Stimulated activated CD8-positive, alpha-beta memory T cell treated with anti-CD3 and anti-CD28 coated beads, Interleukin-12 subunit alpha, Interleukin-12 subunit beta, amount 100 ng/mL, for 4 hours (primary cell): ENCODE measurements around the gene STAT6.

Experiments
- DNase-seq: peaks from one replicate; pipeline ENCODE4 v3.0.0-alpha.2; 2020; ENCODE audit warnings: low read depth

Gene STAT6

DNA sequence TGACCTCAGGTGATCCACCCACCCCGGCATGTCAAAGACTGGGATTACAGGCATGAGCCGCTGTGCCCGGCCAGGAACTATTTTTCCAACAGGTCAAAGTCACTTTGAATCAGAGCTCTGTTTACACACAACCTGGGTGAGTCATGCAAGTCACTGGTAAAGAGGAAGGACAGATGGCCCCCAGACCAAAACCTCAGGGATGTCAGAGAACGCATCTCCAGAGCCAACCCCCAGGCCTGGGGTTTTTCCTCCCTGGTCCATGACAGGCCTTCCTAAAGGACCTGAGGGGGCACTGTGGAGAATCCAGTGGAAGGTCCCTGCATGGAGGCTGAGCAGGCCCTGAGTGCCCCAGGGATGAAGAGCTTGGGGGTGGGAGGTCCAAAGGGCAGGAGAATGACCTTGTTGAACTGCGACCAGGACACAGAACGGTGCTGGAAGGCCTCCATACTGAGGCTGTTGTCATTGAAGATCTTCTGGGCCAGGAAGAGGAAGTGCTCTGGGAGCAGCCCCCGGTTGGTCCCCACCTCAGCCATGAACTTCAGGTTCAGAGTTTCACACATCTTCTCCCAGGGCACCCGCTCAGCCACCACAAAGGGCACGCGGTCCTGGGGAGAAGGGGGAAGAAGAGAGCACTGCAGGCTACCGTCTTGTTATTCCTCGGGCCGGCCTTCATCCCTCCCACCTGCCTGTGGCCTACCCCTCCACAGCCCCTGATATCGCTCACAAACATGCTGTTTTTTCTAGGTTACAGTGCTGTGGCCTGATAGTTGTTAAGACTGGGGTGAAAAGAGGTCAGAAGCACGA is 9.1 kb downstream of the STAT6 start:
- no peak for DNase-seq

- no peak for DNase-seq
Measured at GRCh38 chr12:57099766-57100165, 11.4 kb downstream of the STAT6 start.

DNA sequence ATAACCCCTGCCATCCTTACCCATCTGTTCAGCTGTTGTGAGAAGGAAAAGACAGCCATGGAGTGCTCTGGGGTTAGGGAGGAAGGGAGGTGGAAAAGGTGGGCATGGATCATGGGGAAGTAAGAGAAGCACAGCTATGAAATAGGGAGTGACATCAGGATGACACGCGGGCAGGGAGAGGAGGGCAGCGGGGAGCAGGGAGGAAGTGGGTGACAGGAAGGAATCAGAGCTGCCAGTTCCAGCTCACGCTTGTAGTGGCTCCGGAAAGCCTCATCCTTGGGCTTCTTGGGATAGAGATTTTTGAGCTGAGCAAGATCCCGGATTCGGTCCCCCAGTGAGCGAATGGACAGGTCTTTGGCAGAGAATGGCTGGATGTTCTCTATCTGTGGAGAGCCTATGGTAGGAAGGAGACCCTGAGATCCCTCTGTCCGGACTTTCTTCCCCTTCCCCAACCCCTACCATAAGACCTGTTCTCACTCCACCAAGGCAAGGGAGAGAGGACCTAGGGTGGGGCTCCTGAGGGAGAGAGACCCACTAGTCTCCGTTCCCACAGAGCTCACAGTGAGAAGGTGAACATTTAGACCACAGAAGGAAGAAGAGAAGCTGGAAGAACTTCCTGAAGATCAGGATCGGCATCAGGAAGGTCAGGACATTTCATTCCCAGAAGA is 12.0 kb downstream of the STAT6 start:
- DNase-seq, result no peak

GRCh38 chr12:57098546-57098945 is 12.6 kb downstream of the STAT6 start:
- DNase-seq, result no peak

DNA sequence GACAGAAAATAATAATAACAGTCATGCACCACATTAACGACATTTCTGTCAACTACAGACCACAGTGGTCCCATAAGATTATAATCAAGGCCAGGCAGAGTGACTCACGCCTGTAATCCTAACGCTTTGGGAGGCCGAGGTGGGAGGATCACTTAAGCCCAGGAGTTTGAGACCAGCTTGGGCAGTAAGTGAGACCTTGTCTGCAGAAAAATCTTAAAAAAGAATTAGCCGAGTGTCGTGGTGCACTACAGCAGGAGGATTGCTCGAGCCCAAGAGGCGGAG is 13.7 kb downstream of the STAT6 start:
- no peak for DNase-seq

DNA sequence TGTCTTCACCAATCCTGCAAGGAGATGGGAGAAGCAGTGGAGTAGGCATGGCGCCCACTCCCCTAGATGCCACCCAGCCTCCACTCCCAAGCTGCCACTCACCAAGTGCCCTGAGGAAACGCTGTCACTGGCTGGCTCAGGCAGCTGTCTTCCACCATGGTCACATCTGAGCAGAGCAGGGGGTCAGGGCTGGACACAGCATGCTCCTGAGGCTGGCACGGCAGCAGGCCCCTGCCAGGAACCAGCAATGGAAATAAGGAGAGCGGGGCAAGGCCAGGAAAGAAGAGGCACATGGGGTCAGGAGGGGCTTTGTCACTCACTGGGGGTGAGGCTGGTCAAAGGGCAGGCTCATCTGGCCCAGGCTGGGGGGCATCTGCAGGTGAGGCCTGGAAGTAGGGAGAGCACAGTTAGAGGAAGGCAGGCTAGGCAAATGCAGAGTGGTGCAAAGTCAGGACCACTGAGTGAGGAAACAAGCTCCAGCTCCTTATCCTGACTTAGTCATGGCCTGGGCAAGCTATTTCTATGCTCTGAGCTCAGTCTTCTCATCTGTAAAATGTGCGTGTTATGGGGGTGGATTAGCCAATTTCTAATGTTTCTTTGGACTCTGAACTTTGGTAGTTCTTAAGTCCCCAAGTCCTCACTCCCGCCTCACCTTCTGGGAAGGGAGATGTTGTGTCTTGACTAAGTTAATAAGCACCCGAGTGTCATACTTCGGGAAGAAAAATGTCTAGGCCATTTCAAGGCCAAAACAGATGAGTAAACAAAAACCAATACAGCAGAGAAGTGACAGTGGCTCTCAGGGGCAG is 14.2 kb downstream of the STAT6 start:
- no peak for DNase-seq

- DNase-seq, result no peak
Measured at GRCh38 chr12:57096099-57096572, 15.0 kb downstream of the STAT6 start.

DNA sequence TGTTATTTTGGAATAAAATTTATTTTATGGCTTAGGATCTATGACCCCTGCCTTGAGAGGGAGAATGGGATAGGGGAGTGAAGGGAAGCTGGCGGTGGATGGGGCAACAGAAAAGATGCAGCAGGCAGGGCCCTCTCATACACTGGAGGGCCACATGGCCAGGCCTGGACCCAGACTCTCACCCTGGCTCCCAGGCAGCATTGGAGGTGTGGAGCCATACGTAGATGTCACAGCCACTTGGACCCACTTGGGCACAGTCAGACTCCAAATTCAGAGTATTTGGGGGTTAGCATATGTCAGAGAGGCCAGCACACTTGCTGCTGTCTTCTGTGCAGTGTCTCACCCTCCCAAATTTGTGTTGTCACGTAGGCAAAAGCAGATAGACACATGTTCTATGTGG is 15.7 kb downstream of the STAT6 start:
- DNase-seq, result no peak

- DNase-seq, result no peak
Measured at GRCh38 chr12:57094208-57095160, 16.7 kb downstream of the STAT6 start.

DNA sequence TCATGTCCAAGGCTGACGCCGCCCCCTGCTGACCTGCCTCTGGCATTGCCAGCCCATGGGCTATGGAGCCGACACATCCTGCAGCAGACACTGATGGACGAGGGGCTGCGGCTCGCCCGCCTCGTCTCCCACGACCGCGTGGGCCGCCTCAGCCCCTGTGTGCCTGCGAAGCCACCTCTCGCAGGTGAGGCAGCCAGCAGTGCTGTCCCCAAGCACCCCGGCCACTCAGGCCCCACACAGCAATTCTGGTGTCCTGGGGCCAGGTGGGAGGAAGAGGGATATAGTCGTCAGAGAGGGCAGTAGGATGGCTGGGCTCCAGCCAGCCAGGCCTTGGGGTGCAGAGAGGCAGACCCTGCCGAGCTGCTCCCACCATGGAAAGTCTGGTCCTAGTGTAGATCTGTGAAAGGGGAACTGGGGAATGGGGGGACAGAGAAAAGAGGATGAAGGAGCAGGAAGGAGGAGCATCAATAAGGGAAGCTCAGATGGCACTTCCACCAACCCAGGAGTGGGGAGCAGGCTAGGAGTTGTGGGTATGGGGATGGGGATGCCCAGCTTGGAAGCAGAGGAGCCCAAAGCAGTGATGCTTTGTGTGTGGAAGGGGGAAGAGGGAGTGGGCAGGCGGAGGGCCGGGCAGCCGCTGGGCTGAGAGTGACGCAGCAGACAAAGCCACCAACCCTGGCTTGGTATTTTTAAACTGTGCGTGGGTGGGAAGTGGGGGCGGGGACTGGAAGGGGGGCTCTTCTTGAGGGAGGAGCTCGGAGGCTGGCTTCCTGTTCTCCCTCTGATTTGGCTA is 17.6 kb downstream of the STAT6 start:
- DNase-seq, result peak; percentile 71

- DNase-seq, result no peak
Measured at GRCh38 chr12:57092876-57093414, 18.2 kb downstream of the STAT6 start.

GRCh38 chr12:57092529-57092862 is 18.7 kb downstream of the STAT6 start:
- no peak for DNase-seq

DNA sequence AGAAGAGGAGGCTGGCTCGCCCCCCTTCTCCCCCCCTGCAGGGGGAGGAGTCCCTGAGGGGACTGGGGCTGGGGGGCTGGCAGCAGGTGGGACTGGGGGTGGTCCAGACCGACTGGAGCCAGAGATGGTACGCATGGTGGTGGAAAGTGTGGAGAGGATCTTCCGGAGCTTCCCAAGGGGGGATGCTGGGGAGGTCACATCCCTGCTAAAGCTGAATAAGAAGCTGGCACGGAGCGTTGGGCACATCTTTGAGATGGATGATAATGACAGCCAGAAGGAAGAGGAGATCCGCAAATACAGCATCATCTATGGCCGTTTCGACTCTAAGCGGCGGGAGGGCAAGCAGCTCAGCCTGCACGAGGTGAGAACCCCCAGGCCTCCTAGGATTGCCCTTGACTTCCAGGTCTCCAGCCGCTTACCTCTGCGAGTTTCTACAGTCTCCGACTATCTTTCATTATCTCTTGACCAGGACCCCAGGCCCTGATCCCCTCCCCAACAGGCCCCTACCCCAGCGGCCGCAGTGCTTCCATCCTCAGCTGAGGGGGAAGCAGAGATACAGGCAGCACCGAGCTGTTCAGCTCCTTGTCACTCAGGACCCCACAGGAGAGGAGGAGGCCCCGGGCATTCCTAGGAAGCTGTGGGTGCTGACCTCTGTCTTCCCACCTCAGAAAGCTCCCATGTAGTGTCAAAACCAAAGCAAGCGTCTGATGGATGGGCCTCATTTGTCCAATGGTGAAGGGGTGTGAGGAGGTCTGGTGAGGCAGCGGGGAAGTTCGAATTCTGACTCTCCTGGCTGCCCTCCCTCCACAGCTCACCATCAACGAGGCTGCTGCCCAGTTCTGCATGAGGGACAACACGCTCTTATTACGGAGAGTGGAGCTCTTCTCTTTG is 19.3 kb downstream of the STAT6 start:
- no peak for DNase-seq

- DNase-seq, result no peak
Measured at GRCh38 chr12:57090924-57091637, 20.1 kb downstream of the STAT6 start.

DNA sequence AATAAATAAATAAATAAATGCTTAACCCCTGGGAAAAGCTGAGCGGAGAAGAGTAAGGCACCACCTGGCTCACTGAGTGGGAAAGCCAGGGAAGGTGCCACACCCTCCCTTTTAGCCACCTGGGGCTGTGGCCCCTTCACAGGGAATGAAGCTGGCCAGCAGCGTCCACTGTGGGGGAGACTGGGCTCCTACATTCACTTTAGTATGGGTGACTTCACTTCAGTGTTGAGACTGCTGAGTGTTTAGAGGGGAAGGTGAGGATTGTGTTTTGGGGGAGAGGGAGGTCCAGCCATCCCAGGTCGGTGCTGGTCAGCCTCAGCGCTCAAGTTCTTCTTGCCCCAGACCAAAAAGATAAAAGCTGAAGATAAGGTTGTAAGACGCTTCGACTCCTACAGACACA is 20.7 kb downstream of the STAT6 start:
- DNase-seq, result no peak

GRCh38 chr12:57089271-57090245 is 21.6 kb downstream of the STAT6 start:
- DNase-seq, result peak; percentile 44

- DNase-seq, result peak; percentile 87
Measured at GRCh38 chr12:57088354-57089270, 22.6 kb downstream of the STAT6 start, which contains the start of gene NAB2. NAB2 (plus strand) TSS chr12:57089114; CDS start chr12:57089272, 158 bp downstream.
